Pancreas (tissue), 10 donors: ENCODE data around the gene DIP2B. TPM values are rescaled to one million over a fixed set of nuclear protein-coding genes. Genes with fewer than 3 reads are reported as not detected.
A peak's percentile ranks its signal among the peaks of the same experiment; 100 is the strongest.

Experiments
- ATAC-seq, 4 donors: fragments of 200-7000 bp; cut with Tn5 transposase; one replicate each; pipeline versions ENCODE4 v1.8.0 to v1.9.1; 2020; ENCODE audit warnings: mild to moderate bottlenecking in 4 of 4, moderate library complexity in 4 of 4
- DNase-seq, 6 donors: peaks; one replicate each; pipeline ENCODE4 v3.0.0-alpha.2; 2020
- FAIRE-seq: peaks from 2 replicates; lab custom pipeline; 2012; peaks lifted over from hg19 to GRCh38; lab: Jason Lieb, UNC
- H3K27ac ChIP-seq, 4 donors: fragments of 200-600 bp; sonication (generic); 1 replicate in 3 of 4; 2 replicates in 1 of 4; pipeline versions ENCODE4 v1.5.0 to v1.8.0; 2020
- H3K27me3 ChIP-seq, 4 donors: fragments of 200-600 bp; one replicate each; pipeline ENCODE4 v1.8.0; 2021
- H3K36me3 ChIP-seq, 3 donors: fragments of 200-600 bp; sonication (generic) in 1 of 3; one replicate each; pipeline versions ENCODE4 v1.5.0 to v1.8.0; 2020 to 2021
- H3K4me1 ChIP-seq, 3 donors: fragments of 200-600 bp; one replicate each; pipeline ENCODE4 v1.8.0; 2021
- H3K4me3 ChIP-seq, 4 donors: fragments of 200-600 bp; sonication (generic) in 2 of 4; one replicate each; pipeline versions ENCODE4 v1.5.0 to v1.8.0; 2020 to 2021
- H3K9me3 ChIP-seq, 4 donors: fragments of 200-600 bp; one replicate each; pipeline ENCODE4 v1.8.0; 2021
- WGBS, 2 donors: extraction: QIAGEN DNeasy Blood & Tissue Kit; methylation state at CpG; one replicate each; pipeline ENCODE4 v1.1.7; 2013; 5-methylcytosine and 5-hydroxymethylcytosine counted together
- intact Hi-C, 3 donors: fragments of 100-400 bp; cut with DNase I; formaldehyde crosslinking; loops; one replicate each; pipeline versions ENCODE4 v1.11.1 to v1.14.2; 2022
- polyA plus RNA-seq, 2 donors: library from polyadenylated mRNA; stranded (reverse); fragments of 200-250 nt; gene quantifications; one replicate each; pipeline ENCODE4 v1.2.3, GENCODE V29; 2013
- total RNA-seq, 6 donors: library from RNA; stranded (reverse); fragmentation: NEBNext Ultra II Directional in 4 of 6; extraction: Animal tissue kit (Norgen Biotek cat#: 25700) in 4 of 6; gene quantifications; one replicate each; pipeline versions ENCODE4 v1.2.1 to v1.2.4, GENCODE V29; 2021 to 2023
- TF ChIP-seq, protein P1 (sequence below), 4 donors: fragments of 200-600 bp; sonication (generic) in 3 of 4; IDR thresholded peaks; one replicate each; pipeline versions ENCODE4 v1.5.0 to v1.8.0; 2021; ENCODE audit warnings: antibody characterized with exemption in 4 of 4
- donor health status: healthy with polysubstance abuse.
- donor health status: DM: no; HTN: no; CAD: no; lungs with moderate emphysema.
- donor health status: DM: no; HTN: no; CAD: no.
- donor health status: control.
- donor health status: control.
- donor health status: Bipolar disorder and iron deficiency.
- donor health status: DM: yes; HTN: yes; CAD: no.
- donor health status: DM: no; HTN: no; CAD: no.
- donor health status: DM: no; HTN: no; CAD: no.
- donor health status: DM: yes; HTN: yes; CAD: no.

The DIP2B gene
- total and polyA plus RNA-seq, 8 donors: 3.2 to 15.9 (median 9.2) TPM

GRCh38 chr12:50647031-50647430, 142.2 kb downstream of the DIP2B start:
- TF ChIP-seq, protein P1, sequence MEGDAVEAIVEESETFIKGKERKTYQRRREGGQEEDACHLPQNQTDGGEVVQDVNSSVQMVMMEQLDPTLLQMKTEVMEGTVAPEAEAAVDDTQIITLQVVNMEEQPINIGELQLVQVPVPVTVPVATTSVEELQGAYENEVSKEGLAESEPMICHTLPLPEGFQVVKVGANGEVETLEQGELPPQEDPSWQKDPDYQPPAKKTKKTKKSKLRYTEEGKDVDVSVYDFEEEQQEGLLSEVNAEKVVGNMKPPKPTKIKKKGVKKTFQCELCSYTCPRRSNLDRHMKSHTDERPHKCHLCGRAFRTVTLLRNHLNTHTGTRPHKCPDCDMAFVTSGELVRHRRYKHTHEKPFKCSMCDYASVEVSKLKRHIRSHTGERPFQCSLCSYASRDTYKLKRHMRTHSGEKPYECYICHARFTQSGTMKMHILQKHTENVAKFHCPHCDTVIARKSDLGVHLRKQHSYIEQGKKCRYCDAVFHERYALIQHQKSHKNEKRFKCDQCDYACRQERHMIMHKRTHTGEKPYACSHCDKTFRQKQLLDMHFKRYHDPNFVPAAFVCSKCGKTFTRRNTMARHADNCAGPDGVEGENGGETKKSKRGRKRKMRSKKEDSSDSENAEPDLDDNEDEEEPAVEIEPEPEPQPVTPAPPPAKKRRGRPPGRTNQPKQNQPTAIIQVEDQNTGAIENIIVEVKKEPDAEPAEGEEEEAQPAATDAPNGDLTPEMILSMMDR (IDR thresholded peaks at IDR 0.05): no peak
- Histone ChIP-seq H3K9me3 (no peaks in the 10 kb centered on the region), H3K36me3 (no peaks in the 10 kb centered on the region), H3K27ac (no peak overlapping the region), H3K4me1 (no peaks in the 10 kb centered on the region), H3K4me3 (no peak overlapping the region), H3K27me3 (no peaks in the 10 kb centered on the region)
- no peak for DNase-seq
- intact Hi-C loops: no loop called here
- 84 to 87% methylated on average over 8 of the region's 8 CpGs for WGBS, 2 donors
- ATAC-seq: no peak
- FAIRE-seq: no peak

GRCh38 chr12:50647479-50647878, 142.7 kb downstream of the DIP2B start:
- DNase-seq: peak in 2 of 6 donors; percentile 20 to 33
- TF ChIP-seq, protein P1 (IDR thresholded peaks at IDR 0.05): no peak
- no peaks in the 10 kb centered on the region for H3K9me3 ChIP-seq
- no peak overlapping the region for H3K27ac ChIP-seq
- no peaks in the 10 kb centered on the region for H3K27me3 ChIP-seq
- no peaks in the 10 kb centered on the region for H3K4me1 ChIP-seq
- no peaks in the 10 kb centered on the region for H3K36me3 ChIP-seq
- intact Hi-C loops: no loop called here
- no peak overlapping the region for H3K4me3 ChIP-seq
- WGBS, 2 donors: 33 to 41% methylated on average over 2 of the region's 2 CpGs
- FAIRE-seq: no peak
- ATAC-seq: peak; percentile 53 to 87 (median 68)

DNA sequence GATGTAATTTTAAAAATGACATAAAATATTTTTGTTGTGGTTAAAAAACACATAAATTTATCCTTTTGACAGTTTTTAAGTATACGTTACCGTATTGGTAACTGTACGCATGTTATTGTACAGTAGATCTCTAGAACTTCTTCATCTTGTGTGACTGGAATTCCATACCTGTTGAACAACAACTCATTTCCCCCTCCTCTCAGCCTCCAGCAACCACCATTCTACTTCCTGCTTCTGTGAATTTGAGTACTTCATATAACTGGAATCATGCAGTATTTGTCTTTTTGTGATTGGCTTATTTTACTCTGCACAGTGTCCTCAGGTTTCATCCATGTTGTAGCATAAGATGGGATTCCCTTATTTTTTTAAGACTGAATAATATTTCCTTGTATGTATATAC, 145.5 kb downstream of the DIP2B start:
- no peak for FAIRE-seq
- DNase-seq: no peak
- 95 to 98% methylated on average over 3 of the region's 3 CpGs for WGBS, 2 donors
- Histone ChIP-seq H3K36me3 (no peaks in the 10 kb centered on the region), H3K4me3 (no peak overlapping the region), H3K4me1 (no peaks in the 10 kb centered on the region), H3K9me3 (no peaks in the 10 kb centered on the region), H3K27ac (no peak overlapping the region), H3K27me3 (no peaks in the 10 kb centered on the region)
- TF ChIP-seq, protein P1 (IDR thresholded peaks at IDR 0.05): no peak
- no peak for ATAC-seq
- intact Hi-C loops: no loop called here

GRCh38 chr12:50655374-50655921, 150.7 kb downstream of the DIP2B start:
- H3K27me3 ChIP-seq: no peaks in the 10 kb centered on the region
- H3K9me3 ChIP-seq: no peaks in the 10 kb centered on the region
- DNase-seq: no peak
- TF ChIP-seq, protein P1 (IDR thresholded peaks at IDR 0.05): no peak
- no peak for ATAC-seq
- no peak for FAIRE-seq
- intact Hi-C loops: no loop called here
- no peak overlapping the region for H3K27ac ChIP-seq
- H3K4me3 ChIP-seq: no peak overlapping the region
- WGBS, 2 donors: 61 to 70% methylated on average over 5 of the region's 5 CpGs
- H3K4me1 ChIP-seq: peaks cover 0 to 10% (median 5%) of the 10 kb centered on the region in 3 donors
- H3K36me3 ChIP-seq: no peaks in the 10 kb centered on the region

GRCh38 chr12:50659260-50659659, 154.5 kb downstream of the DIP2B start:
- Histone ChIP-seq H3K9me3 (no peaks in the 10 kb centered on the region), H3K4me1 (peaks cover 0 to 10% (median 5%) of the 10 kb centered on the region in 3 donors), H3K36me3 (no peaks in the 10 kb centered on the region), H3K27me3 (no peaks in the 10 kb centered on the region), H3K27ac (peak overlapping the region in 2 of 4 donors; percentile 6 to 42), H3K4me3 (no peak overlapping the region)
- intact Hi-C loops: no loop called here
- ATAC-seq (peak in 2 of 4 donors; percentile 28 to 46), DNase-seq (no peak), FAIRE-seq (no peak)
- TF ChIP-seq, protein P1 (IDR thresholded peaks at IDR 0.05): no peak
- WGBS, 2 donors: 66 to 68% methylated on average over 2 of the region's 2 CpGs
